OCI-LY3 (cell line): ENCODE measurements around the gene HTR3A.

Source experiments
- CTCF ChIP-seq: fragments of 200-600, 300-600 bp; sonication (generic); IDR thresholded peaks from 2 replicates; pipeline ENCODE4 v1.5.1; 2014; ENCODE audit warnings: antibody characterized with exemption, low read length, low read depth
- EZH2phosphoT487 ChIP-seq: fragments of 200-600 bp; shearing (Covaris generic); IDR thresholded peaks from 2 replicates; pipeline ENCODE4 v1.6.1; 2018; ENCODE audit warnings: antibody characterized with exemption, mixed run types, low read depth

GRCh38 chr11:114033572-114033971, 58.7 kb downstream of the HTR3A start:
- TF ChIP-seq CTCF: no peak
- TF ChIP-seq EZH2phosphoT487: no peak
